MM.1S (cell line): ENCODE data around the gene TMEM161A.
"Not testable (repeated sequence)": the region's sequence is repeated elsewhere in the genome, so short reads cannot be mapped to it uniquely, and the experiment has no call there.

ENCODE experiments used
- DNase-seq: peaks from one replicate; pipeline ENCODE4 v3.0.0-alpha.2; 2015
- H2AFZ ChIP-seq: fragments of 300-600 bp; sonication (generic); 2 replicates; pipeline ENCODE4 v1.6.0; 2016; ENCODE audit warnings: antibody characterized with exemption, low read length
- H3F3A ChIP-seq: fragments of 300-600 bp; sonication (generic); 2 replicates; pipeline ENCODE4 v1.6.1; 2016; ENCODE audit warnings: mild to moderate bottlenecking, antibody characterized with exemption, low read length, moderate library complexity, mixed read lengths; ENCODE audit not compliant: insufficient read depth
- H3K27ac ChIP-seq: fragments of 300-600 bp; sonication (generic); 2 replicates; pipeline ENCODE4 v1.5.1; 2016; ENCODE audit warnings: mild to moderate bottlenecking, low read length
- H3K27me3 ChIP-seq: fragments of 300-600 bp; sonication (generic); replicated peaks from 2 replicates; pipeline ENCODE4 v1.6.0; 2016; ENCODE audit warnings: low read length; ENCODE audit not compliant: insufficient read depth
- H3K36me3 ChIP-seq: fragments of 300-600 bp; sonication (generic); replicated peaks from 2 replicates; pipeline ENCODE4 v1.6.1; 2016; ENCODE audit warnings: mild to moderate bottlenecking, low read length, mixed read lengths; ENCODE audit not compliant: insufficient read depth
- H3K4me1 ChIP-seq: fragments of 300-600 bp; sonication (generic); 2 replicates; pipeline ENCODE4 v1.6.1; 2016; ENCODE audit warnings: low read length, mixed read lengths
- H3K4me2 ChIP-seq: fragments of 300-600 bp; sonication (generic); 2 replicates; pipeline ENCODE4 v1.6.0; 2016; ENCODE audit warnings: low read depth, low read length
- H3K4me3 ChIP-seq: fragments of 300-600 bp; sonication (generic); 2 replicates; pipeline ENCODE4 v1.5.1; 2016; ENCODE audit warnings: low read length, mixed read lengths
- H3K79me2 ChIP-seq: fragments of 300-600 bp; sonication (generic); 2 replicates; pipeline ENCODE4 v1.6.1; 2016; ENCODE audit warnings: mixed run types, low read length, mixed read lengths
- H3K9ac ChIP-seq: fragments of 300-600 bp; sonication (generic); 2 replicates; pipeline ENCODE4 v1.6.1; 2016; ENCODE audit warnings: low read length, mixed read lengths
- H3K9me2 ChIP-seq: fragments of 300-600 bp; sonication (generic); replicated peaks from 2 replicates; pipeline ENCODE4 v1.6.1; 2016; ENCODE audit warnings: mild to moderate bottlenecking, low read length, mixed read lengths; ENCODE audit not compliant: insufficient read depth
- H3K9me3 ChIP-seq: fragments of 300-600 bp; sonication (generic); replicated peaks from 2 replicates; pipeline ENCODE4 v1.6.1; 2016; ENCODE audit warnings: mild to moderate bottlenecking, low read length, mixed read lengths; ENCODE audit not compliant: insufficient read depth
- H4K20me1 ChIP-seq: fragments of 300-600 bp; sonication (generic); 2 replicates; pipeline ENCODE4 v1.6.1; 2016; ENCODE audit warnings: mild to moderate bottlenecking, low read length, moderate library complexity, mixed read lengths; ENCODE audit not compliant: insufficient read depth
- EZH2 ChIP-seq: fragments of 300-600 bp; sonication (generic); optimal IDR thresholded peaks from 2 replicates; pipeline ENCODE3; 2017; ENCODE audit warnings: low read depth, mild to moderate bottlenecking, antibody characterized with exemption, low read length, mixed read lengths
- EZH2phosphoT487 ChIP-seq: fragments of 300-600 bp; sonication (generic); IDR thresholded peaks from 2 replicates; pipeline ENCODE4 v1.6.1; 2018; ENCODE audit warnings: antibody characterized with exemption, low read length
- TF ChIP-seq, protein P1 (sequence below): fragments of 300-600 bp; sonication (generic); IDR thresholded peaks from 2 replicates; pipeline ENCODE4 v1.5.1; 2016; ENCODE audit warnings: antibody characterized with exemption, low read length, mixed read lengths

TMEM161A gene

DNA sequence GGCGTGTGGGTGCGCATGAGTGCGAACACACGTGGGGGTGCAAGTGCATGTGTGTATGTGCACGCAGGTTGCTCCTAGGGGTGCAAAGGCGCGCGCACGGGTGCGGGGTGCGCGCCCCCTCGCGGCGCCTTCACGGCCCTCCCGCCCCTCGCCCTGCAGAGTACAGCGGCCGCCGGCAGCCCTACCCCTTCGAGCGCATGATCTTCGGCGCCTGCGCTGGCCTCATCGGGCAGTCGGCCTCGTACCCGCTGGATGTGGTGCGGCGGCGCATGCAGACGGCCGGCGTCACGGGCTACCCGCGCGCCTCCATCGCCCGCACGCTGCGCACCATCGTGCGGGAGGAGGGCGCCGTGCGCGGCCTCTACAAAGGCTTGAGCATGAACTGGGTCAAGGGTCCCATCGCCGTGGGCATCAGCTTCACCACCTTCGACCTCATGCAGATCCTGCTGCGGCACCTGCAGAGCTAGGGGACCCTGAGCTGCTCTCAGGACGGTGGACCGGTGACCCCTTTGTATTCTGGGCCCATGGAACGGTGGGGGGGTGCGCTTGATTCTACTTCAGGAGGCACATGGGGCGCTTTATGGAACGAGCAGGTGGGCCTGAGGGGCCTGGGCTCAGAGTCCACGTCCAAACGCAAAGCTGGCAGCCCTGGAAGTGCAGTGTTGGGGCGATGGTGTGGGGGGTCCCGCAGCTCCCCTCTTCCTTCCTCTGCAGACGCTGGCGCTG is 27.7 kb downstream of the TMEM161A start:
- no peaks in the 10 kb centered on the region for H4K20me1 ChIP-seq
- no peak overlapping the region for H2AFZ ChIP-seq
- TF ChIP-seq EZH2phosphoT487 (no peak), EZH2 (no peak)
- TF ChIP-seq, protein P1, sequence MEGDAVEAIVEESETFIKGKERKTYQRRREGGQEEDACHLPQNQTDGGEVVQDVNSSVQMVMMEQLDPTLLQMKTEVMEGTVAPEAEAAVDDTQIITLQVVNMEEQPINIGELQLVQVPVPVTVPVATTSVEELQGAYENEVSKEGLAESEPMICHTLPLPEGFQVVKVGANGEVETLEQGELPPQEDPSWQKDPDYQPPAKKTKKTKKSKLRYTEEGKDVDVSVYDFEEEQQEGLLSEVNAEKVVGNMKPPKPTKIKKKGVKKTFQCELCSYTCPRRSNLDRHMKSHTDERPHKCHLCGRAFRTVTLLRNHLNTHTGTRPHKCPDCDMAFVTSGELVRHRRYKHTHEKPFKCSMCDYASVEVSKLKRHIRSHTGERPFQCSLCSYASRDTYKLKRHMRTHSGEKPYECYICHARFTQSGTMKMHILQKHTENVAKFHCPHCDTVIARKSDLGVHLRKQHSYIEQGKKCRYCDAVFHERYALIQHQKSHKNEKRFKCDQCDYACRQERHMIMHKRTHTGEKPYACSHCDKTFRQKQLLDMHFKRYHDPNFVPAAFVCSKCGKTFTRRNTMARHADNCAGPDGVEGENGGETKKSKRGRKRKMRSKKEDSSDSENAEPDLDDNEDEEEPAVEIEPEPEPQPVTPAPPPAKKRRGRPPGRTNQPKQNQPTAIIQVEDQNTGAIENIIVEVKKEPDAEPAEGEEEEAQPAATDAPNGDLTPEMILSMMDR, result no peak
- H3K9me3 ChIP-seq, result no peaks in the 10 kb centered on the region
- no peaks in the 10 kb centered on the region for H3K9me2 ChIP-seq
- no peaks in the 10 kb centered on the region for H3K79me2 ChIP-seq
- H3F3A ChIP-seq, result no peaks in the 10 kb centered on the region
- no peak overlapping the region for H3K27ac ChIP-seq
- H3K4me3 ChIP-seq, result no peak overlapping the region
- H3K9ac ChIP-seq, result no peak overlapping the region
- no peaks in the 10 kb centered on the region for H3K27me3 ChIP-seq
- H3K36me3 ChIP-seq, result no peaks in the 10 kb centered on the region
- H3K4me2 ChIP-seq, result no peak overlapping the region
- no peak for DNase-seq
- no peaks in the 10 kb centered on the region for H3K4me1 ChIP-seq

DNA sequence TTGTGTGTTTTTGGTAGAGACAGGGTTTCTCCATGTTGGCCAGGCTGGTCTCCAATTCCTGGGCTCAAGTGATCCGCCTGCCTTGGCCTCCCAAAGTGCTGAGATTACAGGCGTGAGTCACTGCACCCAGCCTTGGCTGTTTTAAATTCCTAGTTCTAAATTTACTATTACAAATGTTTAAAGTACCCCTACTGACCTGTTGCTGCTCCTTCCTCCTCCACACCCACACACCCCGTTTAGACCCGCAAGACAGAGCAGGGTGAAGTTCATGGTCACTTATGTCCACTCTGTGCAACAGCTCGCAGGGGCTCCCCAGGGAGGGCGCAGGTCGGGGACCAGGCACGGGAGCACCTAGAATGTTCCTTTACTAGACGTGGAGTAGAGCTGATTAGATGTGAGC is 28.7 kb downstream of the TMEM161A start:
- H3K4me3 ChIP-seq, result no peak overlapping the region
- H3K4me1 ChIP-seq, result no peaks in the 10 kb centered on the region
- H3K9ac ChIP-seq, result no peak overlapping the region
- H3K79me2 ChIP-seq, result no peaks in the 10 kb centered on the region
- H3K27me3 ChIP-seq, result no peaks in the 10 kb centered on the region
- no peak overlapping the region for H3K4me2 ChIP-seq
- no peaks in the 10 kb centered on the region for H3K9me3 ChIP-seq
- DNase-seq, result no peak
- no peaks in the 10 kb centered on the region for H3F3A ChIP-seq
- TF ChIP-seq, protein P1, result no peak
- H2AFZ ChIP-seq, result no peak overlapping the region
- no peaks in the 10 kb centered on the region for H4K20me1 ChIP-seq
- no peaks in the 10 kb centered on the region for H3K36me3 ChIP-seq
- no peaks in the 10 kb centered on the region for H3K9me2 ChIP-seq
- no peak overlapping the region for H3K27ac ChIP-seq

DNA sequence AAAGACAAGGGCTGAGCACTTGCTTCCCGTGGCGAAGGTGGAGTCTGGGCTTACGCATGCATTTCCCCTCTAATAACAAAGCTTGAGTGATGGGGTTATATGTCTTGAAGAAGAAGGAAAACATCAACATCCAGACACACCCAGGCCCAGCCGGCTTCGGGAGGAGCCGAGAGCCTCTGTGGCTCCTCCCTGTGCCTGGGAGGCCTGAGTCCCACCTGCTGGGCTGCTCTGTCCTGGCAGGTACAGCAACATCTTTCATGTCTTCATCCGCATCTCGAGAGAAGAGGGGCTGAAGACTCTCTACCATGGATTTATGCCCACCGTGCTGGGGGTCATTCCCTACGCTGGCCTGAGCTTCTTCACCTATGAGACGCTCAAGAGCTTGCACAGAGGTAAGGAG is 30.6 kb downstream of the TMEM161A start:
- Histone ChIP-seq H3F3A (no peaks in the 10 kb centered on the region), H3K9me2 (no peaks in the 10 kb centered on the region), H3K4me3 (no peak overlapping the region), H3K9me3 (no peaks in the 10 kb centered on the region), H3K27ac (no peak overlapping the region), H3K36me3 (no peaks in the 10 kb centered on the region), H3K4me2 (no peak overlapping the region), H4K20me1 (no peaks in the 10 kb centered on the region), H3K79me2 (no peaks in the 10 kb centered on the region), H3K4me1 (no peaks in the 10 kb centered on the region), H3K9ac (no peak overlapping the region), H3K27me3 (no peaks in the 10 kb centered on the region), H2AFZ (no peak overlapping the region)
- TF ChIP-seq, protein P1, result no peak
- TF ChIP-seq EZH2 (no peak), EZH2phosphoT487 (no peak)
- DNase-seq, result no peak

DNA sequence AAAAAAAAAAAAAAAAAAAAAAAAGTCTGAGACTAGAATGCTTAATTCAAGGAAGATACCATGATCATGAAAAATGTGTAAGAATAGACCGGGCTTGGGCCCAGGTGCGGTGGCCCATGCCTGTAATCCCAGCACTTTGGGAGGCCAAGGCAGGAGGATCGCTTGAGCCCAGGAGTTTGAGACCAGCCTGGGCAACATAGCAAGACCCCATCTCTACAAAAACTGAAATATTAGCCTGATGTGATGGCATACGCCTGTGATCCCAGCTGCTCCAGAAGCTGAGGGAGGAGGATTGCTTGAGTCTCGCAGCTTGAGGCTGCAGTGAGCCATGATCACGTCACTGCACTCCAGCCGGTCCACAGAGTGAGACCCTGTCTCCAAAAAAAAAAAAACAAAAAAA is 31.3 kb downstream of the TMEM161A start:
- H4K20me1 ChIP-seq, H3K4me2 ChIP-seq, H3K4me1 ChIP-seq, H3K9me3 ChIP-seq, H3K9ac ChIP-seq, H3K9me2 ChIP-seq, H3K27me3 ChIP-seq, H2AFZ ChIP-seq, DNase-seq, H3F3A ChIP-seq, H3K4me3 ChIP-seq, H3K79me2 ChIP-seq, H3K36me3 ChIP-seq, H3K27ac ChIP-seq: not testable (repeated sequence)
